ENCODE data around the gene ALDH1L1.

The ALDH1L1 gene

DNA sequence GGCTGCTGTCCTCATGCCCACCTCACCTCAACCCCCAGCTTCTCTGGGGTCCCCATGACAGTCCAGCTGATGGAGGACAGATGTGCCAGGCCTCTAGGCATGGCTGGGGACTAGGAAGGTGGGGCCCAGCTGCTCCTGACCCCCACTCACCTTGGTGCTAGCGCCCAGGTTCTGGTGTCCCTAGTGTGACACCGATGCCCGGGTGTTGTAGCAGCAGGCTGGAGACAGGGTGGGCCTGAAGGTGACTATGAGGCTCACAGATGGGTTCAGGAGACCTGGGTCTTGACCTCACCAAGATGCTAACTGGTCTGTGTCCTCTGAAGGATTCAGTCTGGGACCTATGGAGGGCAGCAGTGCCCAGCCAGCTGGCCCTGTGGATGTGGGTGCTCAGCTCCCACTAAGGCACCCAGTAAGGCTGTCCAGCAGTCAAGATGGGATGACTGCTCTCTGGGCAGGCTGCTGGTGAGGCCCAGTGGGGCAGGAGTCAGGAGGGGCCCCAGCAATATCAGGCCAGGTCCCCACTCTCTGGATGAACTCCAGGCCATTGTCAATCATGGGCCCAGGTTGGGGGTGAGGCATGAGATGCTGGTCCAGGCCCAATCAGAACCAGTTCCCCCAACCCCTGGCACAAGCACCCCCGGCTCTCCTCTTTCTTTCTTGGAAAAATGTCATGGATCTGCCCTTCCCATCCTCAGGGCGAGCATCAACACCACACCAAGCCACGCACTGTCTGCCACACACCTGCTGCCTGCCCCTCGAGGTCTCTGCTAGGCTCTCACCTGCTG, 33.0 kb downstream of the ALDH1L1 start:
- no peak overlapping the region for H3K4me3 ChIP-seq (IDR thresholded peaks at IDR 0.05; ENCODE audit: insufficient read depth, low read depth, low read length)
- H3K9ac ChIP-seq: no peak overlapping the region
- H3K36me3 ChIP-seq (ENCODE audit: insufficient read depth): no peaks in the 10 kb centered on the region
- H4K20me1 ChIP-seq (ENCODE audit: insufficient read depth): no peaks in the 10 kb centered on the region
- H3K79me2 ChIP-seq (ENCODE audit: insufficient read depth, low read depth): no peaks in the 10 kb centered on the region
- TF ChIP-seq, protein P1, sequence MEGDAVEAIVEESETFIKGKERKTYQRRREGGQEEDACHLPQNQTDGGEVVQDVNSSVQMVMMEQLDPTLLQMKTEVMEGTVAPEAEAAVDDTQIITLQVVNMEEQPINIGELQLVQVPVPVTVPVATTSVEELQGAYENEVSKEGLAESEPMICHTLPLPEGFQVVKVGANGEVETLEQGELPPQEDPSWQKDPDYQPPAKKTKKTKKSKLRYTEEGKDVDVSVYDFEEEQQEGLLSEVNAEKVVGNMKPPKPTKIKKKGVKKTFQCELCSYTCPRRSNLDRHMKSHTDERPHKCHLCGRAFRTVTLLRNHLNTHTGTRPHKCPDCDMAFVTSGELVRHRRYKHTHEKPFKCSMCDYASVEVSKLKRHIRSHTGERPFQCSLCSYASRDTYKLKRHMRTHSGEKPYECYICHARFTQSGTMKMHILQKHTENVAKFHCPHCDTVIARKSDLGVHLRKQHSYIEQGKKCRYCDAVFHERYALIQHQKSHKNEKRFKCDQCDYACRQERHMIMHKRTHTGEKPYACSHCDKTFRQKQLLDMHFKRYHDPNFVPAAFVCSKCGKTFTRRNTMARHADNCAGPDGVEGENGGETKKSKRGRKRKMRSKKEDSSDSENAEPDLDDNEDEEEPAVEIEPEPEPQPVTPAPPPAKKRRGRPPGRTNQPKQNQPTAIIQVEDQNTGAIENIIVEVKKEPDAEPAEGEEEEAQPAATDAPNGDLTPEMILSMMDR (conservative IDR thresholded peaks at IDR 0.05; ENCODE audit: low read depth, low read length): no peak
- H3K27me3 ChIP-seq (ENCODE audit: insufficient read depth, low read depth): no peaks in the 10 kb centered on the region
- no peak overlapping the region for H3K27ac ChIP-seq
- H3K4me2 ChIP-seq: no peak overlapping the region
- no peaks in the 10 kb centered on the region for H3K4me1 ChIP-seq (ENCODE audit: low read depth, poor library complexity, severe bottlenecking)
- H2AFZ ChIP-seq (ENCODE audit: low read depth): no peak overlapping the region

DNA sequence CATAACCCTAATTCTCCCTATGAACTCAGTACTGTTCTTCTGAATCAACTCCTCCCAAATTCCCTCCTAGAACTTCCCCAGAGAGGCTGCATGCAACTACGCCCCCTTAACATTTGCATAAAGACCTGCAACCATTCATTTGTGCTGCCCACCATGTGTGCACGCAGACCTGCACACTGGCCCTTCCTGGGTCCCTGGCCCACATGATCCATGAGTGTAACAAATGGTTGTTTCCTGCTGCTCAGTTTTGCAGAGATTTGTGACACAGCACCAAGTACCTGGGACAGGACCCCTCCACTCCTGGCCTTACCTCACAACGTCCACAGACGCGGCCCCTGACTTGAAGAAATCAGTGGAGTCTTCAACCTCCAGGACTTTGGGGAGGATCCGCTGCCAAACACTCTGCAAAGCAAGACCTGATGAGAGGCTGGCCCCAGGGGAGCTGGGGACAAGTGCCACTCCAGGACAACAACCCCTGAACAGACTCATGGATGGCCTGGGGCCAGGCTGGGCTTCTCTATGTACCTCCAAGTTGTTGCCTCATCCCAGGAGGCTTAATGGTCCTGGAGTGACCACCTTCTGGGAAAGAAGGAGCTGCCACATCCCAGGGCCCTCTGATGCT, 33.8 kb downstream of the ALDH1L1 start:
- Histone ChIP-seq H2AFZ (ENCODE audit: low read depth) (no peak overlapping the region), H4K20me1 (ENCODE audit: insufficient read depth) (no peaks in the 10 kb centered on the region), H3K4me1 (ENCODE audit: low read depth, poor library complexity, severe bottlenecking) (no peaks in the 10 kb centered on the region), H3K4me2 (no peak overlapping the region), H3K27me3 (ENCODE audit: insufficient read depth, low read depth) (no peaks in the 10 kb centered on the region), H3K27ac (no peak overlapping the region), H3K9ac (no peak overlapping the region), H3K36me3 (ENCODE audit: insufficient read depth) (no peaks in the 10 kb centered on the region), H3K79me2 (ENCODE audit: insufficient read depth, low read depth) (no peaks in the 10 kb centered on the region), H3K4me3 (IDR thresholded peaks at IDR 0.05; ENCODE audit: insufficient read depth, low read depth, low read length) (no peak overlapping the region)
- TF ChIP-seq, protein P1 (conservative IDR thresholded peaks at IDR 0.05; ENCODE audit: low read depth, low read length): no peak

DNA sequence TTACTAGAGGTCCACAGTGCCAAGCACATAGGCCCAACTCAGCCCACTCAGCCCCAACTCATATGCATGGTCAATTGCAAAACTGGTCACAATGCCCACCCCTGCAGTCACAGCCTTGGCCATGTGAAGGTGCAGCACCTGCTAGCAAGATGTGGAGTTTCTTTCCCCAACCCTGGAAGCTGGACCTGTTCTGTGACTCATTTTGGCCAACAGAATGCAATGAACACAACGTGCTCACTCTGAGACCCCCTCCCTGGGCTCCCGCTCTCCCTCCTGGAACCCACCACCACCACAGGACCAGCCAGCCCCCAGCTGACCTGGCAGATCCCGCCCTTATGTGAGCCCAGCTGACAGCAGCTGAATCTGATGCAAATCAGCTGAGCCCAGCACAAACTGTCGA, 34.4 kb downstream of the ALDH1L1 start:
- Histone ChIP-seq H3K9ac (no peak overlapping the region), H3K4me2 (no peak overlapping the region), H4K20me1 (ENCODE audit: insufficient read depth) (no peaks in the 10 kb centered on the region), H3K4me3 (IDR thresholded peaks at IDR 0.05; ENCODE audit: insufficient read depth, low read depth, low read length) (no peak overlapping the region), H2AFZ (ENCODE audit: low read depth) (no peak overlapping the region), H3K4me1 (ENCODE audit: low read depth, poor library complexity, severe bottlenecking) (no peaks in the 10 kb centered on the region), H3K79me2 (ENCODE audit: insufficient read depth, low read depth) (no peaks in the 10 kb centered on the region), H3K36me3 (ENCODE audit: insufficient read depth) (no peaks in the 10 kb centered on the region), H3K27me3 (ENCODE audit: insufficient read depth, low read depth) (no peaks in the 10 kb centered on the region), H3K27ac (no peak overlapping the region)
- TF ChIP-seq, protein P1 (conservative IDR thresholded peaks at IDR 0.05; ENCODE audit: low read depth, low read length): no peak

- Histone ChIP-seq H3K36me3 (ENCODE audit: insufficient read depth) (no peaks in the 10 kb centered on the region), H3K4me1 (ENCODE audit: low read depth, poor library complexity, severe bottlenecking) (no peaks in the 10 kb centered on the region), H2AFZ (ENCODE audit: low read depth) (no peak overlapping the region), H3K4me2 (no peak overlapping the region), H3K9ac (no peak overlapping the region), H4K20me1 (ENCODE audit: insufficient read depth) (no peaks in the 10 kb centered on the region), H3K4me3 (IDR thresholded peaks at IDR 0.05; ENCODE audit: insufficient read depth, low read depth, low read length) (no peak overlapping the region), H3K27ac (no peak overlapping the region), H3K79me2 (ENCODE audit: insufficient read depth, low read depth) (no peaks in the 10 kb centered on the region), H3K27me3 (ENCODE audit: insufficient read depth, low read depth) (no peaks in the 10 kb centered on the region)
- TF ChIP-seq, protein P1 (conservative IDR thresholded peaks at IDR 0.05; ENCODE audit: low read depth, low read length): no peak
These were observed 37.7 kb downstream of the ALDH1L1 start for GRCh38 chr3:126142652-126143051.

Measured in KMS-11 (cell line).